Measurements from ENCODE around the gene FBXW9. TPM values are rescaled to one million over a fixed set of nuclear protein-coding genes. Genes with fewer than 3 reads are reported as not detected.
A peak's percentile ranks its signal among the peaks of the same experiment; 100 is the strongest.

Gene FBXW9
- total and polyA plus RNA-seq, 2 of the 13 experiments (the other 11 are each of a cell fraction or from before 2014, with no cell fraction given) = 5.7 to 6.1 TPM

GRCh38 chr19:12676384-12676792 lies 20.0 kb downstream of the FBXW9 start (continued):
- peak; percentile 38; the same call in 1 of the 2 replicates for TF ChIP-seq ZNF687 (CRISPR knock-in tag; IDR thresholded peaks at IDR 0.05)
- TF ChIP-seq MAF1 (CRISPR knock-in tag; IDR thresholded peaks at IDR 0.05; ENCODE audit: borderline replicate concordance) = no peak
- TF ChIP-seq XRCC5 (optimal IDR thresholded peaks at IDR 0.05; ENCODE audit: low read length) = peak; percentile 82
- no peak for TF ChIP-seq ZNF460 (CRISPR knock-in tag; IDR thresholded peaks at IDR 0.05; ENCODE audit: borderline replicate concordance)
- TF ChIP-seq TFDP2 (CRISPR knock-in tag; IDR thresholded peaks at IDR 0.05) = no peak
- no peak for TF ChIP-seq FOXP1 (IDR thresholded peaks at IDR 0.05)
- TF ChIP-seq FOXP1 (CRISPR knock-in tag; IDR thresholded peaks at IDR 0.05) = no peak
- TF ChIP-seq SMC3 (IDR thresholded peaks at IDR 0.05; ENCODE audit: low read length) = peak; percentile 59
- TF ChIP-seq RFX1 (IDR thresholded peaks at IDR 0.05) = no peak
- peak; percentile 58 for TF ChIP-seq RBM22 (optimal IDR thresholded peaks at IDR 0.05; ENCODE audit: low read length)
- TF ChIP-seq ZNF619 (CRISPR knock-in tag; IDR thresholded peaks at IDR 0.05) = no peak
- no peak for TF ChIP-seq ZNF574 (CRISPR knock-in tag; IDR thresholded peaks at IDR 0.05)
- no peak for TF ChIP-seq TRIM24 (CRISPR knock-in tag; IDR thresholded peaks at IDR 0.05)
- no peak for TF ChIP-seq CSRNP1 (CRISPR knock-in tag; IDR thresholded peaks at IDR 0.05)
- no peak for TF ChIP-seq NFKB2 (CRISPR knock-in tag; IDR thresholded peaks at IDR 0.05; ENCODE audit: borderline replicate concordance)
- no peak for TF ChIP-seq HMG20B (CRISPR knock-in tag; conservative IDR thresholded peaks at IDR 0.05)
- TF ChIP-seq SUZ12 (IDR thresholded peaks at IDR 0.05; ENCODE audit: low read depth, low read length) = no peak
- TF ChIP-seq ZNF567 (CRISPR knock-in tag; IDR thresholded peaks at IDR 0.05; ENCODE audit: borderline replicate concordance) = 0 out of 2 replicates have a peak, but pooled peaks have one; percentile 28
- TF ChIP-seq PCBP1 (IDR thresholded peaks at IDR 0.05; ENCODE audit: borderline replicate concordance, low read depth, low read length) = no peak
- TF ChIP-seq NBN (conservative IDR thresholded peaks at IDR 0.05) = no peak
- TF ChIP-seq CTCF (CRISPR knock-in tag; IDR thresholded peaks at IDR 0.05) = peak; percentile 87
